GM18502 (cell line): ENCODE measurements around the gene POF1B.
"Not testable (repeated sequence)": the region's sequence is repeated elsewhere in the genome, so short reads cannot be mapped to it uniquely, and the experiment has no call there.

Experiments
- ATAC-seq: cut with Tn5 transposase; IDR thresholded peaks from one replicate; pipeline ENCODE4 v1.9.1; 2021; ENCODE audit warnings: mild to moderate bottlenecking; ENCODE audit not compliant: unreplicated experiment, poor library complexity

The POF1B gene, protein sequence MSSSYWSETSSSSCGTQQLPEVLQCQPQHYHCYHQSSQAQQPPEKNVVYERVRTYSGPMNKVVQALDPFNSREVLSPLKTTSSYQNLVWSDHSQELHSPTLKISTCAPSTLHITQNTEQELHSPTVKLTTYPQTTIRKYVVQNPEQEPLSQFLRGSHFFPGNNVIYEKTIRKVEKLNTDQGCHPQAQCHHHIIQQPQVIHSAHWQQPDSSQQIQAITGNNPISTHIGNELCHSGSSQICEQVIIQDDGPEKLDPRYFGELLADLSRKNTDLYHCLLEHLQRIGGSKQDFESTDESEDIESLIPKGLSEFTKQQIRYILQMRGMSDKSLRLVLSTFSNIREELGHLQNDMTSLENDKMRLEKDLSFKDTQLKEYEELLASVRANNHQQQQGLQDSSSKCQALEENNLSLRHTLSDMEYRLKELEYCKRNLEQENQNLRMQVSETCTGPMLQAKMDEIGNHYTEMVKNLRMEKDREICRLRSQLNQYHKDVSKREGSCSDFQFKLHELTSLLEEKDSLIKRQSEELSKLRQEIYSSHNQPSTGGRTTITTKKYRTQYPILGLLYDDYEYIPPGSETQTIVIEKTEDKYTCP

DNA sequence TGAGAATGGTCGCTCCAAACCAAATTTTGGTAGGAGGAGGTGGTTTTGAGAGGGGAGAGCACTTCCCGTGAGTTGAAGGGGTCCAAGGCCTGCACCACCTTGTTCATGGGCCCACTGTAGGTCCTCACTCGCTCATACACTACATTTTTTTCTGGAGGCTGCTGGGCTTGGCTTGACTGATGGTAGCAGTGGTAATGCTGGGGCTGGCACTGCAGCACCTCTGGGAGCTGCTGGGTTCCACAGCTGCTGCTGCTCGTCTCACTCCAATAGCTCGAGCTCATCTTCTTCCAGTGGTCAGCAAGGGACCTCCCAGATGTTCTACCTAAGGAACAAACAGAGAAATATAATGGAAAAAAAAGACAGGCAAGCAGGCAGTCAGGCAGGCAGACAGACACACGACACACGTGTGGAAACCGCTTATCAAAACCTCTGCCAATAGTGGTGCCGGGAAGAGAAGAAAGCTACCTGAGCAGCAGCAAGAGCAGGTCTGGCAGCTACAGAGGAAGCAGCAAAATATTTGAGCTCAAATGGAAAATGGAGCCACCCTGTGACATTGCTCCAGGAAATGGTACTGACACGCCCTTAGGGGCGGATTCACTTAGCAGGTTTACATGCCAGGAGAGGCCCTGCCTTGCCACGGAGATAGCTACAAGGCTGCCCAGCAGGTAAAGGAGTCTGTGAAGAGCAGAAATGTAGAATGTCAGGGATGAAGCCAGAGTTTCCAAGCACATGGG is at the start of gene POF1B:
Gene POF1B, minus strand, starts transcription at position 492 of the 734 bp plus-strand sequence. Its CDS starts 211 bp downstream, at position 281.
- ATAC-seq: no peak

DNA sequence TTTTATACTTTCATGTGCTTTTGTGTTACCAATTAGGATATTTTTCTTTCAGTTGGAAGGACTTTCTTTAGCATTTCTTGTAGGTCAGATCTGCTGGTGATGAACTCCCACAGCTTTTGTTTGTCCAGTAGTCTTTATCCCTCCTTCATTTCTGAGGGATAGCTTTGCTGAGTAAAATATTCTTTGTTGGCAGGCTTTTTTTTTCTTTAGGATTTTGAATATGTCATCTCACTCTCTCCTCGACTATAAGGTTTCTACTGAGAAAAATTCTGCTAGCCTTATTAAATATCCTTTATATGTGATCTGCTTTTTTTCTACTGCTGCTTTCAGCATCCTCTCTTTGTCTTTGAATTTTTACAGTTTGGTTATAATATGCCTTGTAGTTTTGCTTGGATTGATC is 49.6 kb upstream of the POF1B start:
- no peak for ATAC-seq

DNA sequence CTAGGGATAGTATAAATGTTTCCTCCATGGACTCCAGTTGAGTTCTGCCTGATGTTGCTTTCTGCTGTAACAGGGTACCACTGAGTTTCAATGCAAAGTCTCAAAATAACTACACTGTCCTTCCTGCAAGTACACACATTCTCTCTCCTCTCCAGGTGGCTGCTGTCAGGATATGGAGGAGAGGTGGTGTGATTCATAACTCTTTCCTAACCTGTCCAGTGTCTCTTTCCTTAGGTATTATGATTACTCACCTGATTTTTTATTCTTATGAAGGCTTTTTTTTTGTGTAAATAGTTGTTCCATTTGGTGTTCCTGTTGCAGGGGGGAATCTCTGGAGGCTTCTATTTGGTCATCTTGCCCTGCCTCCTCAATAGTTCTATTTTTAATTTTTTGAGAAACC is 39.8 kb upstream of the POF1B start:
- no peak for ATAC-seq

DNA sequence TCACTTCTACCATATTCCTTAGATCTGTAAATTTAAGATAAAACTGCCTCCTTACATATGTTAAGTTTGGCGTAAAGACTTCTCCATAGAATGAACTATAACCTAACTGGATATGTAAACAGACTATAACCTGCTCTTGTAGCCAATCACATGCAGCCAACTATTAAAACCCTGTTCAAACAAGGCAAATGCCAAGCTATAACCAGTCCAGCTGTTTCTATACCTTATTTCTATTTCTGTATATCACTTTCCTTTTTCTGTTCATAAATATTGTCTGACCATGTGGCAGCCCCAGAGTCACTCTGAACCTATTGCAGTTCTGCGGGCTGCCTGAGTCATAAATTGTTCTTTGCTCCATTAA is 12.4 kb upstream of the POF1B start:
- ATAC-seq: no peak

DNA sequence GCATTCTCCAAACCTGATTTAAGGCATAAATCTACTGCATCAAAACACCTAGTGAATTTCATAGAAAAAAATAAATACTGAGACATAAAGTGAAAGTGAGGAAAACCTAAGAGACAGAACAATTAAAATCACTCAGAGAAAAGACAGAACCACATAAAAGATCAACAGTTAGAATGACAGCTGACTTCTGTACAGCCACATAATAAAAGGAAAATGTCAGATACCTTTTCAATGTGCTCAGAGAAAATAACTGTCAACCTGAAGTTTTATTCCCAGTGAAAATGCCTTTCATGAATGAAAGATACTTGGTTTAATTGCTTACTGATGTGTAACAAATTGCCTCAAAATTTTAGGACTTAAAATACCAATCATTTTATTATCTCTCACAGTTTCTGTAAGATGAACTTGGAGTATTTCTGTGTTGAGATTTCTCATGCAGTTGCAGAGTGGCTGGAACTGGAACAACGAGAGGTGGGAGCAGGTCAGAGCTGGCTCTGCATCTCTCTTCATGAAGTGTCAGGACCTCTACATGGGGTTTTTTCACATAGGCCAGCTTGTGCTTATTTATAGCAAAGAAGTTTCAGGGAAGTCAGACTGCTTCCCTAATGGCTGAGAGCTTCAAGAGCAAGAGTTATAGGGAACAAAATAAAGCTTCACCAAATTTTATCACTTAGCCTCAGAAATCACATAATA is 11.9 kb upstream of the POF1B start:
- no peak for ATAC-seq

DNA sequence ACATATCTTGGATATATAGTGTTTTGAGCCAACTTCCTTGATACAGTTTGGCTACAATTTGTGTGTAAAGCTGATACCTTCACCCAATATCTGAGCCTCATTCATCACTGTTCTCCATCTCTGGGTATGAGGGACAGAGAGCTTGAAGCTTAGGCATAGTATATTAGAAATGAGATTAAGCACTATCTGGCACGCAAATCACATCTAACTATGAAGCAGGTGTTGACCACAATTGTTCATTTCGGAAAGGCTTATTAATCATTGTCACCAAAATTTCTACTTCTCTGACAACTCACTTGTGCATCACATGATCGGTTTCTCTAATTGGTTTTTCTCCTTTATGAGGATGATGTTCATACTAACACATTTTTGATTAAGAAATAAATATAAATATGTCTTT is 2.1 kb upstream of the POF1B start:
- ATAC-seq: no peak

DNA sequence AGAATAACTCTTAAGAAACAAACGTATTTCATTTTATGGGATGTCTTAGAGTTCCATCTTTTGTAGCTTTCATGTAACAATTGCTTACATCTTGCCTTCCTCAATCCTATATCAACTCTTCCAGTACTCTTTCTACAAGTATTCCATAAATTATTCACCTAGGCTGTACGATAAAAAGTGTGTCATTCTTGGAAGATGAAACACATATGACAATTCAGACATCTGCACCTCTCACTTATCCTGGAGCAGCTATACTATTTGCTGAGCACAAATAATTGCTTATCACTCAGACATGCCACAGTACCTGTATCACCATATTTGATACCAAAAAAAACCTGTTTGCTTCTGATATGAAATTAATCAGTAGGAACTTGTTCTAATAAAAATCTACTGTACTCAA is 1.0 kb downstream of the POF1B start:
- ATAC-seq: no peak

DNA sequence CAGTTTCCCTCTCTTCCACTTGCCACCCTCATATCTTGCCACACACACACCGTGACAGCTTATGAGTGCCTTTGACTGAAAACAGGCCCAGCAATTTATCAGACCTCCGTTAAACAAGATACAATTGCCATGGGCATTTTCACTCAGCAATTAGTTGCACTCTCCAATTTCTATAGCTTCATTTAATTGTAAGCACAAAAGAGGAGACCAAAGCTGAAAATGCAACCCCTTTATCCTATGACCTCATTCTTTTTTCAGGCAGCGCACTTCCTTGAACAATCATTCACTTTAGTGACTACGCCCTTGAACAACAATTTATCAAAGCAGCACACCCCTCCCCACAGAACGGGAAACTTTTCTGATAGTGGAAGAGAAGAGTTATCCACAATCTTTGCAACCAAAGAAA is 4.1 kb downstream of the POF1B start:
- ATAC-seq: no peak

DNA sequence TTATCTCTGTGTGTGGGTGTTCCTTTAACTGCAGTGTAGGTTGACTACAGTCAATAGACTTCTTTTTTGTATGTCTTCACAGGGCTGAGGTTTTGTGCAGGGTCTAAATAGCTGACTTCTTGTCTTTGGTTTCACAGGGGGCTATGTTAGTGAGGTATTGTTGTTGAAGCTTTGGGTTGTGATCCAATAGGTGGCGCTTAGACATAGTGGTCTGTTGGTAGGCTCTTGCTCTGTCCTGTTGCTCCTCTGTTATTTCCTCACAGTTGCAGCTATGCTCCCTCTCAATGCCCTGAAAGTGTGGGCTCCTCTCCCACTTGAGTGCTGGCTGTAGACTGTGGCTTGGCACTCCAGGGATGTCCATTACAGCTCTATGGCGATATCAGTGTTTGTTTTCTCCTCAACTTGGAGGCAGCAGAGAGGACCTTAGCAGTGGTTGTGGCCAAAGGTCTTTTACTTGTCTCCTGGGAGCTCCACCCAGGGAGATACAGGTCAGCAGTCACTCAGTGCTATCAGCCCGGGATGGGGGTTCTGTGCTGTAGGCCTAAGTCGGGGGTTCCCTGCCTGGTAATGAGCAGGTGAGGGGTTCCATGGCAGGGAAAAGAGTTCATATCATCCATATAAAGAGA is 14.0 kb downstream of the POF1B start:
- no peak for ATAC-seq

DNA sequence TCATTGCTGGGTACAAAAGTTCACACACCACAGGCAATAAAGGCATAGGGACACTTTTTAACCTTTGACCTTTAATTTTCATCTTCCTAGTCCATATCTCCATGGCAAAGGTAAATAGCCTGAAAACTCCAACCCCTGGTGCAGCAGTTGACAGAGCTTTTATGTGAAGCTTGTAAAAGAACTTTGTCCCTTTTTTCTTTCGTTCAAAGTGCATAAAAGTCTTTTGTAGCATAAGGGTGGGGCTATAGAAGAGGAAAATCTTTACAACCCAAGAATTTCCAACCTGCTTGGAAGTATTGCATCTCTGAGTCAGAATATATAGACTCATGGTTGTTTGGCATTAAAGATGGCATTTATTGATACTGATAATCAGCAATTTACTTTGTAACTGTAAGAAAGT is 20.4 kb downstream of the POF1B start:
- ATAC-seq: no peak

DNA sequence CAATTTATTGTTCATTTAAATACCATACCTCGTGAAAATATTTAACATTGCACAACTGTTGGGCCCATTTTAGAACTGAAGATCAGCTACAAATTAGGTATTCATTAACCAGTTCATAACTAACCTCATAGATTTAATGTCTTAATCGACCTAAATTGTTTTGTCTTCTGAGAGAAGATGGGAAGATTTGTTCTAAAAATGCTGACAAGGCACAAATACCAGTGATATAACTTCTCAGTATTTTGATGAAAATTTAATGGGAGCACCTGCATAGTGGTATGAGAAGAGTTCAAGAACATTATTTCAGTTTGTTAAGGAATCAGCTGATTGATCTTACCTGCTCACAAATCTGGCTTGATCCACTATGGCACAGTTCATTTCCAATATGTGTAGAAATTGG is 33.9 kb downstream of the POF1B start:
- ATAC-seq: no peak

DNA sequence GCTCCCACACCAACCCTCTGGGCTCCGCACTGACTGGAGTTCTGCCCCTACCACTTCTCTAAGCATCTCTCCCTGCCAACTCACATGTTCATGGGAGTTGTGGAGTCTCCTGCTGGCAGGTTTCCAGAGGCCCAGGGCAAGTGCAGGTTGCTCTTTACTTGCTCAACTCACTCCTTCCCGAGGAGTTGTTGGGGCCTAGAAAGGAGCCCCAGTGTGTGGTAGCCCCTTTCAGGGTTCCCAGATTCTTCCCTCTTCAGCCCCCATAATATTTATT is 52.5 kb downstream of the POF1B start:
- ATAC-seq: no peak

DNA sequence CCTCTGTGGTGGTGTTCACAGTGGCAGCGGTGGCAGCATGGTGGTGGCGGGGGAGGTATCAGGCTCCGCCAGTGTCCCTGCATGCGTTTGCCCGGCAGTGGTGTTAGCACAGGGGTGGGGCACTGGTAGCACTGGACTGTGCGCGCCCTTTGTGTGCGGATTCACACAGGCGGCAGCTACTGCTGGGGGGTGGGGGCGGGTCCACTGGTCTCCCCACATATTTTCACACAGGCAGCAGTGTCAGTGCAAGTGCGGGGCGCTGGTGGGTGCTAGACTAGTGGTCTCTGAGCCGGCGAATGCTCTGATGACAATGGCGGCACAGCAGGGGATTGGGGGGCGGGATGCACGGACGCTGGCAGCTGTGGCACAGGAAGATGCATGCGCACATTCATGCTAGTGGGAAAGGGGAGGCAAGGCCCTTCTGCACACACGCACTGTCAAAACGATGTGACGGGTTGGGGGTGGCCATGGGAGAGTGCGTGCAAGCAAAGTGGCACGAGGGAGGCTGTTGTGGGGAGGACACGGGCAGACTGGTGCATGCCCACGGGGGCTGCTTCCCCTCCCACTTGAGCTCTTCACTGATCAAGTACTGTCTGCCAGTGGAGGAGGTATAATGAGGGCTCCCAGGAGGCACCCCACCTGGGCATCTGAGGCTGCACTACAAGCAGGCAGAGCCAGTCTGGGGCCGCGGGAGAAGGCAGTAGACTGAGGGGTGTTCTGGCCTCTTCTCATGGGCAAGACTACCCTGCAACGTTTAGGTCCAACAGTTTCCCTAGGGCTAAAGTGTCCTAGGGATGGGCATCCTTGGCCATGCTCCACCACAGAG is 53.0 kb downstream of the POF1B start:
- ATAC-seq: no peak

DNA sequence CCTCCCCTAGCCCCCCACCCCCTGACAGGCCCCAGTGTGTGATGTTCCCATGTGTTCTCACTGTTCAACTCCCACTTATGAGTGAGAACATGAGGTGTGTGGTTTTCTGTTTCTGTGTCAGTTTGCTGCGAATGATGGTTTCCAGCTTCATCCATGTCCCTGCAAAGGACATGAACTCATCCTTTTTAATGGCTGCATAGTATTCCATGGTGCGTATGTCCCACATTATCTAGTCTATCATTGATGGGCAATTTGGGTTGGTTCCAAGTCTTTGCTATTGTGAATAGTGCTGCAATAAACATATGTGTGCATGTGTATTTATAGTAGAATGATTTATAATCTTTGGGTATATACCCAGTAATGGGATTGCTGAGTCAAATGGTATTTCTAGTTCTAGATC is 68.1 kb downstream of the POF1B start:
- not testable (repeated sequence) for ATAC-seq

DNA sequence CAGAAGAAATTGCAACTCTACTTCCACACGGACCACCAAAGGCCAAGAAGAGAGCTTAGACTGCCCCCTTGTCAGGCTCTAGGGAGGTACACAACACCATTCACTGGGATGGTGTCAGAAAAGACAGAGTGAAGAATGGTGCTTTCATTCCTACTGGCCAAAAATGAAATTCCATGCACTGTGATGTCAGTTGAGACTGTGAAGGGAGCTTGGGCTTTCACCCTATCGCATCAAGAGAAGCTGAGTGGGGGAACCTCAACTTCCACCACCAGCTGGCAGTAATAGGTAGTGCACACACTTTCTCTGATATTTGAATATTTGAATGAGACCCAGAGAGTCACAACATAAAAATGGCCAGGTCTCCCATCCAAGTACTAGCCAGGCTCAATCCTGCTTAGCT is 69.7 kb downstream of the POF1B start:
- ATAC-seq: peak; percentile 64

DNA sequence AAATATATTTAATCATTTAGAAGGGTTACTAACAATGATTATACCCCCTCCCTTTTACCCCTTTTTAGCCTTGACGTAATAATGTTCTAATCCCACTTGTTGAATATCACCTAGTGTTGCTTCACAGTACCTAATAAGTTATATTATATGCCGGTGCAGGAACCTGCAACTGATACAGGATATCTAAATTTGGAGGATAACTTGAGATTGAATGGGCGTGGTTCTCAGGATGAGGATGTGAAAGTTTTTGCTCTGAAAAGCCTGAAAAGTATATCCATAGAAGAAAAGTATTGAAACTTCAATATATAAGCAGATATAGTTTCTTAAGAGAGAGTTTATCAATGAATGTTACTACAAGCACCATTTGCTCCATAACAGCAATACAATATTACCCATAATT is 75.9 kb downstream of the POF1B start:
- peak; percentile 71 for ATAC-seq

DNA sequence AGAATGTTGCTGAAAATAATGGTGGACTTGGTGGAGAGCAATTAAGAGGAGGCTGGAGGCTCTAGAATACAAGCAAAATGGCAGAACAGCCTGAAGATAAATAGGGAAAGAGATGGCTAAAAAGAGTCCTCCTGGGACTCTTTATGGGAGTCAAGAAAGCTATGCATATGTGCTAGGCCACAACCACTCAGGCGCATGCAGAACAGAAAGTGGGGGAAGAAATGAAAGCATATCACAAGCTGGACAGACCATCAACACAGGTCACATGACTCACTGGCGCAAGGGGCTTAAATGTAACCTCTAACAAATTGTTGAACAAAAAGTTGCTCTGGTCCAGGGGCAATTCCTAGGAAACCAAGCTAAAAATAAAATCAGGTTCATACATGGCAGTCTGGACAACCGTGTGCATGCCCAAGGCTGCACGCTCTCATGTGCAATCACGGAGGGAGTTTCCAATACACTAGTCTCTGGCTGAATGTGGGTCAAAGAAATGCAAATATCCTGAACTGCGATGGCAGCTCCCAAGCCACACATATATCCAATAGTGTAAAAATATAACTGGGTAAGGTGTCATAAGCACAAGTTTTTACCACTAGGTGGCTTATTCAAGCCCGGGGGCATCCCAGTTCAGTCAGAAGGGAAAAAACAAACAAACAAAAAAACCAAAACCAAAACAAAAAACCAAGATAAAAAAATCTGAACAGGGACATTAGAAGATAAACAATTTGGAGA is 90.3 kb downstream of the POF1B start:
- ATAC-seq: no peak

DNA sequence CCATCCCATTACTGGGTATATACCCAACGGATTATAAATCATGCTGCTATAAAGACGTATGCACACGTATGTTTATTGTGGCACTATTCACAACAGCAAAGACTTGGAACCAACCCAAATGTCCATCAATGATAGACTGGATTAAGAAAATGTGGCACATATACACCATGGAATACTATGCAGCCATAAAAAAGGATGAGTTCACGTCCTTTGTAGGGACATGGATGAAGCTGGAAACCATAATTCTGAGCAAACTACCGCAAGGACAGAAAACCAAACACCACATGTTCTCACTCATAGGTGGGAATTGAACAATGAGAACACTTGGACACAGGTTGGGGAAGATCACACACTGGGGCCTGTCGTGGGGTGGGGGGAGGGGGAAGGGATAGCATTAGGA is 94.2 kb downstream of the POF1B start:
- ATAC-seq: not testable (repeated sequence)
